C4-2B (cell line): Measurements from ENCODE around the gene TRPM8.

ENCODE experiments used
- H3K27ac ChIP-seq: fragments of 450-650 bp; 2 replicates; pipeline ENCODE4 v1.5.1; 2017
- ZFX ChIP-seq: fragments of 450-650 bp; IDR thresholded peaks from 2 replicates; pipeline ENCODE4 v1.6.1; 2017
- TF ChIP-seq, protein P1 (sequence below): fragments of 450-650 bp; conservative IDR thresholded peaks from 2 replicates; pipeline ENCODE4 v1.5.1; 2017; ENCODE audit warnings: mild to moderate bottlenecking

Gene TRPM8

DNA sequence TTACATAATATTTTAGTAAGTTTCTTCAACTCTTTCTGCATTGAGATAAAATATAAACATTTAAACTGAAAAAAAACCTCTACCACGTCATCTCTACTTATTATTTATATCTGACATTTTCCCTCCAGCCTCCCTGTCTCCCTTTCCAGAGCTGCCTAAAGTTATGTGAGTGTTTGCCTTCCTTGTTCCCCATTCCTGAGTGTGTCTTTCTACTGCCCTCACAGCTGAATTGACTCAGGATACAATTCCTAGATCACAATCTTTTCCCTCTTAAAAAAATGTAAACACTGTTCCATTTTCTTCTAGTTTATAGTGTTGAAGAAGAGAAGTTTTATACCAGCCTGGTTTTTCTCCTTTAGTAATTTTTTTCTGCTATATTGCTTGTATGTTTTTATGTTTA, 5.3 kb downstream of the TRPM8 start:
- peak overlapping the region; percentile 82 for H3K27ac ChIP-seq
- TF ChIP-seq, protein P1, sequence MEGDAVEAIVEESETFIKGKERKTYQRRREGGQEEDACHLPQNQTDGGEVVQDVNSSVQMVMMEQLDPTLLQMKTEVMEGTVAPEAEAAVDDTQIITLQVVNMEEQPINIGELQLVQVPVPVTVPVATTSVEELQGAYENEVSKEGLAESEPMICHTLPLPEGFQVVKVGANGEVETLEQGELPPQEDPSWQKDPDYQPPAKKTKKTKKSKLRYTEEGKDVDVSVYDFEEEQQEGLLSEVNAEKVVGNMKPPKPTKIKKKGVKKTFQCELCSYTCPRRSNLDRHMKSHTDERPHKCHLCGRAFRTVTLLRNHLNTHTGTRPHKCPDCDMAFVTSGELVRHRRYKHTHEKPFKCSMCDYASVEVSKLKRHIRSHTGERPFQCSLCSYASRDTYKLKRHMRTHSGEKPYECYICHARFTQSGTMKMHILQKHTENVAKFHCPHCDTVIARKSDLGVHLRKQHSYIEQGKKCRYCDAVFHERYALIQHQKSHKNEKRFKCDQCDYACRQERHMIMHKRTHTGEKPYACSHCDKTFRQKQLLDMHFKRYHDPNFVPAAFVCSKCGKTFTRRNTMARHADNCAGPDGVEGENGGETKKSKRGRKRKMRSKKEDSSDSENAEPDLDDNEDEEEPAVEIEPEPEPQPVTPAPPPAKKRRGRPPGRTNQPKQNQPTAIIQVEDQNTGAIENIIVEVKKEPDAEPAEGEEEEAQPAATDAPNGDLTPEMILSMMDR = no peak
- no peak for TF ChIP-seq ZFX

DNA sequence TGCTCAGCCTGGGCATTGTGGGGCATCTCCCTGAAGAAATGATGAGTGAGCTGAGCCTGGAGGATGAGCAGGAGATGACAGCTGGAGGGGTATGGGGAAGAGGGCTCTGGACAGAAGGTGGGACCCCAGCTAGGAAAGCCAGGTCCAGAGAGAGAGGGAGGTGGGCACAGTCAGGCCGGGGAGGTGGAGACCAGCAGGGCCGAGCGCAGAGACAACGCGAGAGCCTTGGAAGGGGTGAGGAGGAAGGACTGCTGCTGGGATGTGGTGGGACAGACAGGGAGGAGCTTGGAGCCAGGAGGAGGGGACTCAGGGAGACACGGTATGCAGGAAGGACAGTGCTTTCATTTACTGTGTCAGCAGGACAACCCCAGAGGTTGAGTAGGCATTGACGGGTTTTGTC, 8.2 kb downstream of the TRPM8 start:
- no peak for TF ChIP-seq ZFX
- TF ChIP-seq, protein P1 = no peak
- no peak overlapping the region; the same call in 1 of the 2 replicates for H3K27ac ChIP-seq

DNA sequence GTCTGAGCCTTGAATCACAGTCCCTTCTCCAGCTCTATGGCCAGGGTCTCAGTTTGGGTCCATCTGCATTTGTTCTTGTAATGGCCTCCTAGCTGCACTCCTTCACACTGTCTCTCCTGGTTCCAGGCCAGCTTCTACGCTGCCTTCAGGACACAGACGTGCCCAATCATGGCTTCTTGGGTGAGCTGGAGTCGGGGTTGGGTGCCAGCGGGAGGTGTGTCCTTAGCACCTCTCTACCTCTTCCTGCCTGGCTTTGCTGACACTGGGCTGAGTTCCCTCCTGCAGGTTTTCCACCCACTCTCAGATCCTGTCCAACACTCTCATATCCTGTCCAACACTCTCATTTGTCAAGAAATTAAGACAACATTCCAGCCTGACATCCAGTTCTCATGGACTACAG, 9.6 kb downstream of the TRPM8 start:
- TF ChIP-seq, protein P1 = no peak
- TF ChIP-seq ZFX = no peak
- H3K27ac ChIP-seq = no peak overlapping the region; the same call in 1 of the 2 replicates

DNA sequence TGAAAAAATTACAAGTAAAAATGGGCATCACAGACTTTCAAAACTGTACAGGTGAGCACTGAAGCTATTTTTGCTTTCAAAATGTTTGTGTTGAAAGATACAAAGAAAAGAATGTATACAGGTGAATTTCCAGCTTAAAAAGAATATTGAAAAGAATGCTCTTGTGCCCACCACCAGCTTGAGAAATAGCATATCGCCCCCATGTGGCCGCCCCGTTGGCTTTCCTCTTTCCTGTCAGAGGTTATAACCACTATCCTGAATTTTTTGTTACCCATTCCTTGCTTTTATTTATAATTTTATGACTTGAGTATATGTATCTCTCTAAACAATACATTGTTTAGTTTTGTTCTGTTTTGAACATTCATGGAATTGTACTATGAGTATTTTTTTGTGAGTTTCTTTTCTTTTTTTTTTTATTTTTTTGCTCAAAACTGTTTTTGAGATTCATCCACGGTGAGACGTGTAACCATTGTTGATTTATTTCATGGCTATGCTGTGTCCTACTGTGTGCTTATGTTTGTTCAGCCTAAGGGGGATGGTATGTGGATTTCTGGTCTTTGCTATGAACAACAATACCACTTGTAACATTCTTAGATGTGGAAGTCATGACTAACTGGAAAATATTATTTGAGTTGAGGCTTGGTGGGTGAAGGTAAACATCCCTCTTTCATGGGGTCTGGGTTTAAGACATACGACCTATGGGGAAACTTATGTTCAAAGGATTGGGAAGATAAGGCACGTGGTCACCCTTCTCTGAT, 11.6 kb downstream of the TRPM8 start:
- TF ChIP-seq ZFX = no peak
- TF ChIP-seq, protein P1 = peak; percentile 83
- H3K27ac ChIP-seq = peak overlapping the region; percentile 41

DNA sequence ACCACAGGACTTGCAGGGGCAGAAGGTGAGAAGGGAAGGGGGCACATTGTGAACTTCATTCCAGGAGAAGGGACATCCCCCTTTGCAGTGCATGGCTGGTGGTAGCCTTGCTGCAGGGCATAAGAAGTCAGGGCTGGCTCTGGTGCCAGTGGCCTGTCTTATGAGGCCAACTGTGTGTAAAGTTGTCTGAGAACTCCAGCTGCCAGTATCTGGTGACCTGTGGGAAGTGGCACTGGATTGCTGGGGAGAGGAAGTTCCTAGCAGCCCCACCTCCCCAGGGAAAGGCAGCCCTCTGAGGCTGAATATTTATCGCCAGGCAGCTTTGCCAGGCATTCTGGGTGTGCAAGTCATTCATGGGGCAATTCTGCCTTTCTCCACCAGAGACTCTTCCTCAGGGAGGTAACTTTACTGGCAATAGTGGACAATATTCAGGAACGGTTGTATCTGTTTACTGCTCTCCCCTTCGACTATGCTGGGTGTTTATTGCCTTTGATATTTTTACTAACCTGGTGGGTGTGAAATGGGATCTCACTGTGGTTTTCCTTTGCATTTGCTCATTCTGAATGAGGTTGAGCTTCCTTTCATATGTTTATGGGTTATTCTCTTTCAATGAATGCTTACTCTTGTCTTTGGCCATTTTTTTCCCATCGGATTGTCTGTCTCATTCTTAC, 12.3 kb downstream of the TRPM8 start:
- H3K27ac ChIP-seq = peak overlapping the region; percentile 41
- TF ChIP-seq, protein P1 = no peak
- no peak for TF ChIP-seq ZFX

DNA sequence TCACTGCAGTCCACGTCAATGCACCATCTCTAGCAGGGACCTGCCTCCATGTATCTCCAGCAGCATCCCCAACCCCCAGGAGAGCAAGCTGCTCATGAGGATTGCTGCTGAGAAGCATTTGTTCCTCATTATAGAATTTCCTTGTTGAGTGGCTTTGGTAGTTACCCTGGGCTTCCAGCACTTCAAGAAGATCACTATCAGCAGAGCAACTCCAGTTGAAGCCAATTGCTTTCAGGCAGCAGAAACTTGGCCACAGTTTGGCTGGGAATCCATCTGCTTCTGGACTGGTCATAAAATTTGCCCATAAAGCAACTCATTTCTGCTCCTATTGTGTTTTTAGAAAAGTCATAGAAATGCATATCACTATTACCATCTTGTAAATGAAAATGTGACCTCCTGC, 17.4 kb downstream of the TRPM8 start:
- TF ChIP-seq ZFX = no peak
- TF ChIP-seq, protein P1 = no peak

DNA sequence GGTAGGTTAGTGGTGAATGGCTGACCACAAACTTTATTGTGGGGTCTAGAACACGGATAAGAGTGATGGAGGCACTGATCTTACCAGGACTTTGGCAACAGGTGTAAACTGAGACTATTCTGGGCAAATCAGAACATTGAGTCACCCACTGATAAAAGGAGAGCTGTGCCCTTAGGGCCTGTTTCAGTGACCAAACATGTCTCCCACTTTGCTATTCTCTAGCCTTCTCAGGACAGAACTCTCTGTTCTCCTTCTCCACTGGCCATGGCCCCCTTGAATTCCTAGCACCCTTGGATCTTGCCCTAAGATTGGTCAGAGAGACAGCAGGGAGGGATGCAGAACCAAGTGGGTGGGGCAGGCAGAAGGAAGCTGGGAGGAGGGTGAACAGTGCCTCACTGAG, 18.3 kb downstream of the TRPM8 start:
- TF ChIP-seq, protein P1 = no peak
- no peak for TF ChIP-seq ZFX
- H3K27ac ChIP-seq = peak overlapping the region; percentile 80

More for the DNA sequence above, 17.4 kb downstream of the TRPM8 start:
- peak overlapping the region; percentile 80 for H3K27ac ChIP-seq
